ENCODE data around the gene AFMID.

AFMID gene

DNA sequence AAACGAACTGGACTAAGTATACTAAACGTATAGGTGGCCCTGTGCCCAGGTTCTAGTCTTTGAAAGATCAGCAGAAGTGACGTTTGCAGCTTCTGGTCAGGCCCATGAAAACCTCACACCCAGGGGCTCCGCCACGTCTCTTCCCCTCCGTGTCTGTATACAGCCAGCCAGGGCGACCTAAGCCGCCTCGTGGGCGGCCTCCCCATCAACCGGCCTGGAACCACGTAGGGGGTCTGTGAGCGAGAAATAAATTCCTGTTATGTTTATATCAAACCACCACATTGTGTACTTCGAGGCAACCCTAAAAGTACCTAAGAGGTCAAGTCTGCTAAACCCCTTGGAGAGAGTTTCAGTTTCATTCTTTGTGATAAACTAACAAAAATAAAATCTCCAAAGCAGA lies 7.1 kb upstream of the AFMID start:
- no peak for DNase-seq (ENCODE audit: low spot score)

DNA sequence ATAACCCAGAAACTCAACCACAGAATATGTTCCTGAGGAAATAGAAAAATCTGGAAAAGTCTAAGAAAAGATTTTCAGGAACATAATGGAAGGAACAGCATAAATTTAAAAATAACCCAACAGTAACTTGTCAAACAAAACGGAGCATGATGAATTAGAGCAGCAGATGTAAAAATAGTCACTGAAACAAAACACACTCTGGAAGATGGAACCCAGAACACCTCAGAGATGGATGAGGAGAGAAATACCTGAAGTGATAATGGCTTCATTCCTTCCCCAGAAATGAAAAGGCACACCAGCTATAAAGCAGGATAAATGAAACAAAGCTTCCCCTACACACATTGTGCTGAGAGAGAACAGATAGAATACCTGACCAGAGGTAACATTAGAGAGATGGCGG lies 6.7 kb upstream of the AFMID start:
- DNase-seq (ENCODE audit: low spot score) = no peak

DNA sequence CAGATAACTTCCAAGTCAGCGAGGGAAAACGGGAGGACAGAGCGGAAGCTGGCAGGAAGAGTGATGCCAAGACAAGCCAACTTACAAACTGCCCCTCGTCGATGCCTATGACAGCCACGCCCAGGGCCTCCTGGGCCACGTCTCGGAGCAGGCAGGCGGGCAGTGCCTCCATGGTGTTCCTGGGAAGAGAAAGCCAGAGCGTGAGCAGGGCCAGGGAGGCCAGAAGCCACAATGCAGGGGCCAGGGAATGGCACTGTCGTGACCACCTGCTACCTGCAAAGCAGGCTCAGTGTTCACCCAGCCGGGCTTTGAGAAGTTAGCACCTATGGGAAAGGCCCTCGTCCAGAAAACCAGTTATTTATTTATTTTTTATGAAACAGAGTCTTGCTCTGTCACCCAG lies 4.7 kb upstream of the AFMID start:
- no peak for DNase-seq (ENCODE audit: low spot score)

DNA sequence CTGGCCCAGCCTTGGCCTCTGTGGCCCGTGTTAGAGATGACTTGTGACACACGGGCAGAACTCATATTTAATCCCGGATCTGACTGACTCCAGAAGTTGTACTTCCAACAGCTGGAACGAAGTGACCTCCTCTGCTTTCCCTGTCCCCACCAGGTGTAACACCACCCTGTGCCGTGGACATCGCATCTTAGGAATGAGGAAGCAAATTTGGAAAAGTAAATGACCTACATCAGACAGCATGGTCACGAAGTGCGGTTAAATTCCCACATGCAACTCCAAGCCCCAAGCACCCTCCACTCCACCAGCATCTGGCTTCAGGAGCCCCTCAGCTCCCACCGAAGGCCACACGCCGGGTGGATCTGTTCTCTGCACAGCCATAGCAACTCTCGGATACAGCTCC lies 3.2 kb upstream of the AFMID start:
- no peak for DNase-seq (ENCODE audit: low spot score)

DNA sequence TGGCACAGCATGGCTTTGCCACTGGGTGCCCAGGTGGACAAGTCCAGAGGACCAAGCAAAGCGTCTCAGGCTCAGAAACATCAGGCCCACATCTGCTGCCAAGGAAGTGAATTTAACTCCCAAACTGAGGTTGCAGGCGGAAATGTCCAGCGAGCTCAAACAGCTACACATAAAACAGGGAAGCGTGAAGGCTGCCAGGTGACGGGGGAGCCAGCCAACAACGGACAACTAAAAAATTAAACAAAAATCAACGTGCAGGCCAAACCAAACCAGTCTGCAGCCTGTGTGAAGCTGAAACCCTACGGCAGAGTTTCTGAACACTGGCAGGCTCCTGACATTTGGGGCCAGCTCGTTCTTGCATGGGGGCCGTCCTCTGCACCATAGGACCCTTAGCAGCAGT lies 2.8 kb upstream of the AFMID start:
- no peak for DNase-seq (ENCODE audit: low spot score)

DNA sequence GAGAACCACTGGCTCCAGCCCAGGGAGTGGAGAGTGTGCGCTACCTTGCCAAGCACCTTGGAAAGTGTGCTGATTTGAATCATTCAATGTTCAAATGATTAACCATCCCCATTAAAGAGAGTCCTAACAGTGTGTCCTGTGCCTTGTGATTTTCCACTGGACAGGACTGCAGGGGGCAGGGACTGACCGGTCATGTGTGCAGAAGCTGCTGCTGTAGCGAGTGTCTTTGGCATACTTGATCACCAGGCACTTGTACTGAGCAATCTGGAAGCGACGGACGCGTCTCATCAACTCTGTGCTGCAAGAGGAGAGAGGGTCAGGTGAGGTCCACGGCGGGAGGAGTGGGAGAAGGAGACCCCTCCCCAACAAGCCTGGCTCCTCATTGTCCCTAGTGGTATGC lies 2.3 kb upstream of the AFMID start:
- no peak for DNase-seq (ENCODE audit: low spot score)

DNA sequence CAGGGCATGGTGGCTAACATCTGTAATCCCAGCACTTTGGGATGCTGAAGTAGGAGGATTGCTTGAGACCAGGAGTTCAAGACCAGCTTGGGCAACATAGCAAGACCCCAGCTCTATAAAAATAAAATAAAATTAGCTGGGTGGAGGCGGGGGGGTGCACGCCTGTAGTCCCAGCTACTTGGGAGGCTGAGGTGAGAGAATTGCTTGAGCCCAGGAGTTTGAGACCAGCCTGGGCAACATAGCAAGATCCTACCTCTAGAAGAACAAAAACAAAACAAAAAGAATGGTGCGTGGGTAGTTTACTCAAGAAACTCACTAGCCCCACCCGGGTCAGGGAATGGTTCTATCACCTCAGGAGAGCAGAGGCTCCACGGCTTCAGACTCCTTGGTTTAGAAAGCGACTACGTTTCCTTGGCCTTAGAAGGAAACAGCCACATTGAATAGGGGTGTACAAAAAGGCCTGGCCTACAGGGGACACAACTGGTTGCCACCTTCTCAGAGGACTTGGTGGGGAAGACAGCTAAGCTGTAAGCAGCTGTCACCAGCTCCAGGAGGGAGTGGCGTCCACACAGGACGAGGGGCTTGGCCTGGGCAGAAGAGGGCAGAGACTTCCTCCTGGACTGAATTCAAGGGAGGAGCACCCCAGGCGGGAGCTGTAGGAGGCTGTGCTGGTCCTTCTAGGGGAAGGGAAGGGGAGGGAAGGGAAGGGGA lies 1.0 kb upstream of the AFMID start:
- peak; percentile 26 for DNase-seq (ENCODE audit: low spot score)

DNA sequence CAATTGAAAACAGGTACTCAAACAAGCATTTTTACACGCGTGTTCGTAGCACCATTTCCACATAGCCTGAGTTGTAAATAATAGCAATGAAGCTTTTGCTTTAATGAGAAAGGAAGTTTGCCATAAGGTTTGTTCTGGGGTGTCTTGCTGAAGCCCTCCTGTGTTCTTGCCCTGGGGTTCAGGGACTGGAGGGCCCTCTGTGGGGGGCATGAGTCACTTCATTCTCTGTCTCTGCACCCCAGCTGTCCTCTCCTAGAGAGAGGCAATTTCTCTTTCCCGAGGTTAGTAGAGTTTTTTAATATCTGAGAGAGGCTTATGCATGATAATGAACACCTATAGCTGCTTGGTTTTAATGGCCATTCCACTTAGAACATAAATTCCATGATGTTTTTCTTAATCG lies 9.6 kb downstream of the AFMID start:
- no peak for DNase-seq (ENCODE audit: low spot score)

DNA sequence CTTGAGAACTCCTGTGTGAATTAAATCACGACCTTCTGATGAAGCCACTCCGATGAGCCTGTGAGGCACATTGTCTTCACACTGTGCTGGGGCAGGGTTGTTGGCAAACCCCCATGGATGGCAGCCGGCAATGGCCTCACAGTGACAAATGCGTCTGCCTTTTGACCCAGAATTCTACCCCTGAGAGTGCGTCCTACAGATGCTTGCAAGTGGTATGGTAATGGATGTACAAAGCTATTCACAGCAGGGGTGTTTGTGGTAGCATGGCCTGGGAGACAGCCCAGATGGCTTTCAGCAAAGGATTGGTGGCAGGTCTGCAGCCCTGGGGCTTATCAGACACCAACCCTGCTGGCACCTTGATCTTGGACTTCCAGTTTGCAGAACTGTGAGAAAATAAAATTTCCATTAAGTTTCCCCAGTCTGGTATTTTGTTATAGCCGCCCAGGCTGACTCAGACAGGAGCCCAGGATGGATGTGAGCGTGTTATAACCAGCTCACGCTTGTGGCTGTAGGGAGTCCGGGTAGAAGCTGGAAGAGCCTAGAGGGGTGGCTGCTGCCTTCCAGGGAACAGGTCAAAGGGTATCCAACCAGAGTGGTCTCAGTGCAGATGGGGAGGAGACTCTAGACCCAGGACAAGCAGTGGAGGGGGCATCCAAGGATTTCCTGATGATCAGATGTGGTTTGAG lies 10.1 kb downstream of the AFMID start:
- no peak for DNase-seq (ENCODE audit: low spot score)

DNA sequence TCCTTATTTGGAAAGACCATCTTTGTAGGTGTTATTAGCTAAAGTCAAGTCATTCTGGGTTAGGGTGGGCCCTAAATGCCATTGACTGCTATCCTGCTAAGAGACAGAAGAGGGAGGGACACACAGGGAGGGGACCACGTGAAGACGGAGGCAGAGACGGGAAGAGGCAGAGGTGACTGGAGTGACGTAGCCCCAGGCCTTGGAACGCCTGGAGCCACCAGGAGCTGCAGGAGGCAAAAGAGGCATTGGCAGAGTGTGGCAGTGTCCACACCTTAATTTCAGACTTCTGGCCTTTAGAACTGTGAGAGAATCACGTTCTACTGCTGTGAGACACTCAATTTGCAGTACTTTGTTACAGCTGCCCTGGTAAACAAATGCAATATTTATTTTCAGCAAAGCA lies 13.3 kb downstream of the AFMID start:
- DNase-seq (ENCODE audit: low spot score) = no peak

DNA sequence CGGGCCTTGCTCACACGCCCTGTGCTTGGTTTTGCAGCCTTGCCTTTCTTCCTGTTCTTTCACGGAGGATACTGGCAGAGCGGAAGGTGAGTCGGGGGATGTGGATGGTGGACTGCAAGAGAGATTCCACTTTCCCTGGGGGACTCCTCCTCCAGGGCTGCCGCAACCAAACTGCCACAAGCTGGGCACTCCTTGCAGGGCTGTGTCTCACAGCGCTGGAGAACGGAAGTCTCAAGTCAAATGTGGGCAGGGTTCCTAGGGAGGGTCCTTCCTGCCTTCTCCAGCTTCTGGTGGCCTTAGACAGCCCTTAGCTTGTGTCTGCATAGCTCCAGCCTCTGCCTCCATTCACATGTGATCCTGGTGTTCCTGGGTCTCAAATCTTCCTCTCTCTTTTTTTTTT lies 15.5 kb downstream of the AFMID start:
- no peak for DNase-seq (ENCODE audit: low spot score)

DNA sequence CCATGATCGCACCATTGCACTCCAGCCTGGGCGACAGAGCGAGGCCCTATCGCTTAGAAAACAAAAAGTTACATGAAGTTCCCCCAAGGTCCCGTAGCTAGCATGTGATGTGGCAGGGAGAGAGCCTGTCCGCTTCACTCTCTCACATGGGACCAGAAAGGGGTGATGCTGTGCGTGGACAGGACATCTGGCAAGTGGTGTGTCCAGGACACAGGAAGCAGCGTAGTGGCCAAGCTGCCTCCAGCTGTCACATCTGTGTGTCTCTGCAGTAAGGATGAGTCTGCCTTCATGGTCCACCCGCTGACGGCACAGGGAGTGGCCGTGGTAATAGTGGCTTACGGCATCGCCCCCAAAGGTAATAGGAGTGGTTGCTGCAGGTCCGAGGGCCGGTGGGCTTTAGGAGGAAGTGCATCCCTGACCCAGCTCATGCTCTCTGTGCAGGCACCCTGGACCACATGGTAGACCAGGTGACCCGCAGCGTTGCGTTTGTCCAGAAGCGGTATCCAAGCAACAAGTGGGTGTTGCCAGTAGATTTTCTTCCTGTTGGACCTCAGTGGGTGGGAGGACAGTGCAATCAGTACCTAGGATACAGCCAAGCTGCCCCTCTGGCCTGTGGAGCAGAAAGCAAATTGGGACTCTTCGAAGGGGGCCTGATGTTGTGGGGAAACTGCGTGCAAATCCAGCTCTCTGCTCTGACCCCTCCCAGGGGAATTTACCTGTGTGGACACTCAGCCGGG lies 17.4 kb downstream of the AFMID start:
- DNase-seq (ENCODE audit: low spot score) = no peak

DNA sequence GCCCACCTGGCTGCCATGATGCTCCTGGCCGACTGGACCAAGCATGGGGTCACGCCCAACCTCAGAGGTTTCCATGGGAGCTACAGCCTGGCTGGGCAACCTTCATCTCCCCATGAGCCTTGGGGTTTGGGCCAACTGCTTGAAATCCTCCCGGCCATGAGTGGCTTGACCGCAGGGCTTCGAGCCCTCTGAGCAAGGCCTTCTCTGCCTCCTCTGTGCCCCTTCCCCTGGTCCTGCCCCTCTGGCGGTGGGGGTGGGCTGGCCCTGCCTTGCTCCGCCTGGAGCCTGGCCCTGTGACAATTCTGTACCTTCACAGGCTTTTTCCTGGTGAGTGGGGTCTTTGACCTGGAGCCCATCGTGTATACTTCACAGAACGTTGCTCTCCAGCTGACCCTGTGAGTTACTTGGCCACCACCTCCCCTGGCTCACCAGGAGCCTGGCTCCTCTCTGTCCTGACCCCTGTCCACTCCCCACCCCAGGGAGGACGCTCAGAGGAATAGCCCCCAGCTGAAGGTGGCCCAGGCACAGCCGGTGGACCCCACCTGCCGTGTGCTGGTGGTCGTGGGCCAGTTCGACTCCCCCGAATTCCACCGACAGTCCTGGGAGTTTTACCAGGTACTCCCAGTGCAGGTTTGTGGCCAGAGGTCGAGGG lies 18.1 kb downstream of the AFMID start:
- no peak for DNase-seq (ENCODE audit: low spot score)

DNA sequence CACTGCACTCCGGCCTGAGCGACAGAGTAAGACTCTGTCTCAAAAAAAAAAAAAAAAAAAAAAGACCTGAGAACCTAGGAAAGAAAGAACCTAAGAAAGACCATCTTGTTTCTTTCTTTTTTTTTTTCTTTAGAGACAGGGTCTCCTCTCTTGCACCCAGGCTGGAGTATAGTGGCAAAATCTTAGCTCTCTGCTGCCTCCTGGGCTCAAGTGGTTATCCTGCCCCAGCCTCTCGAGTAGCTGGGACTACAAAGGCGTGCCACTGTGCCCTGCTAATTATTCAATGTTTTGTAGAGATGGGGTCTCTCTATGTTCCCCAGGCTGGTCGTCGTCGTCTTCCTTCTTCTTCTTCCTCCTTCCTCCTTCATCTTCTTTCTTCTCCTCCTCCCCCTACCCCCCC lies 19.1 kb downstream of the AFMID start:
- no peak for DNase-seq (ENCODE audit: low spot score)

DNA sequence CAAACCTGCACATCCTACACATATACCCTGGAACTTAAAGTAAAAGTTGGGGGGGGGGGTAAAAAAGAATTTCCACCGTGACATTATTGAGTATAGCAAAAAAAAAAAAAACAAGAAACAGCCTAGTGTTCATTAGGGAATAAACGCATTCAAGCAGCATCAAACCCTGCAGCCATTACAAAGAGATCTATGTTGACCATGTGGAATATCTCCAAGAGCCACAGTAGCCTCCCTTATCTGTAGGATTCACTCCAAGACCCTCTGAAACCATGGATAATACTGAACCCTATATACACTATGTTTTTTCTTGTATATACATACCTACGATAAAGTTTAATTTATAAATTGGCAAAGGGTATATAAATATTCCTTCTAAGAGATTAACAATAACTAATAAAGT lies 21.3 kb downstream of the AFMID start:
- DNase-seq (ENCODE audit: low spot score) = no peak

DNA sequence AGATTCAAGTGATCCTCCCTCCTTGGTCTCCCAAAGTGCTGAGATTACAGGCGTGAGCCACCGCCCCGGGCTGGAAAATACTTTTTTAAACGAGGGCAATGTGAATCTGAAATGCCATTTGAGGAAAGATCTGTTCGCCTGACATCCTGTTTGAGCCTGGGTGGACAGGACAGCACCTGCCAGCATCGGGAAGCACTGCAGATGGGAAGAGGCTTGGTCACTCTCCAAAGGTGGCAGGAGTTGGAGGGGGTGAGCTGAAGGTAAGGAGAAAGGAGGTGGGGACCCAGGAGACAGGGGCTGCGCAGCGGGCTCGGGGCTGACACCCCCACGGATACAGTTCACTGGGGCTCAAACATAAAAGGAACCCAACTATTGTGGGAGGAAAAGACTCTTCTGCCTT lies 22.9 kb downstream of the AFMID start:
- DNase-seq (ENCODE audit: low spot score) = no peak

DNA sequence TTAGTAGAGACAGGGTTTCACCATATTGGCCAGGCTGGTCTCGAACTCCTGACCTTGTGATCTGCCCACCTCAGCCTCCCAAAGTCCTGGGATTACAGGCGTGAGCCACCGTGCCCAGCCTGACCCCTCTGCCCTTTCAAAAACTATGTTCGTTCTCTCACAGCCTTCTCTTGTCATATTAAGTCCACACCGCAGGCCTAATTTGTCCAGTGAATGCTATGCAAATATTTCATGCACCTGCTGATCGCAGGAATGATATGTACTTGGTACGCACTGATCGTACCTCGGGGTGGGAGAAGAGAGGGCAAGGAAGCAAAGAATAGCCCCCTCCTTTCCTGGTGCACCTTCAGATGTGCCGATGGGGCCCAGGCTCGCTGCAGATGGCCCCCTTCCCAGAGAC lies 23.9 kb downstream of the AFMID start:
- no peak for DNase-seq (ENCODE audit: low spot score)

DNA sequence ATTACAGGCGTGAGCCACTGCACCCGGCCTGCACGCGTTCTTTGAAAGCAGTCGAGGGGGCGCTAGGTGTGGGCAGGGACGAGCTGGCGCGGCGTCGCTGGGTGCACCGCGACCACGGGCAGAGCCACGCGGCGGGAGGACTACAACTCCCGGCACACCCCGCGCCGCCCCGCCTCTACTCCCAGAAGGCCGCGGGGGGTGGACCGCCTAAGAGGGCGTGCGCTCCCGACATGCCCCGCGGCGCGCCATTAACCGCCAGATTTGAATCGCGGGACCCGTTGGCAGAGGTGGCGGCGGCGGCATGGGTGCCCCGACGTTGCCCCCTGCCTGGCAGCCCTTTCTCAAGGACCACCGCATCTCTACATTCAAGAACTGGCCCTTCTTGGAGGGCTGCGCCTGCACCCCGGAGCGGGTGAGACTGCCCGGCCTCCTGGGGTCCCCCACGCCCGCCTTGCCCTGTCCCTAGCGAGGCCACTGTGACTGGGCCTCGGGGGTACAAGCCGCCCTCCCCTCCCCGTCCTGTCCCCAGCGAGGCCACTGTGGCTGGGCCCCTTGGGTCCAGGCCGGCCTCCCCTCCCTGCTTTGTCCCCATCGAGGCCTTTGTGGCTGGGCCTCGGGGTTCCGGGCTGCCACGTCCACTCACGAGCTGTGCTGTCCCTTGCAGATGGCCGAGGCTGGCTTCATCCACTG lies 27.0 kb downstream of the AFMID start, which contains the start of gene BIRC5:
BIRC5 (plus strand) TSS at position 238 of the 690 bp plus-strand sequence; CDS start at position 302, 64 bp downstream.
- DNase-seq (ENCODE audit: low spot score) = peak; percentile 96

DNA sequence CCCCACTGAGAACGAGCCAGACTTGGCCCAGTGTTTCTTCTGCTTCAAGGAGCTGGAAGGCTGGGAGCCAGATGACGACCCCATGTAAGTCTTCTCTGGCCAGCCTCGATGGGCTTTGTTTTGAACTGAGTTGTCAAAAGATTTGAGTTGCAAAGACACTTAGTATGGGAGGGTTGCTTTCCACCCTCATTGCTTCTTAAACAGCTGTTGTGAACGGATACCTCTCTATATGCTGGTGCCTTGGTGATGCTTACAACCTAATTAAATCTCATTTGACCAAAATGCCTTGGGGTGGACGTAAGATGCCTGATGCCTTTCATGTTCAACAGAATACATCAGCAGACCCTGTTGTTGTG lies 27.5 kb downstream of the AFMID start:
- no peak for DNase-seq (ENCODE audit: low spot score)

DNA sequence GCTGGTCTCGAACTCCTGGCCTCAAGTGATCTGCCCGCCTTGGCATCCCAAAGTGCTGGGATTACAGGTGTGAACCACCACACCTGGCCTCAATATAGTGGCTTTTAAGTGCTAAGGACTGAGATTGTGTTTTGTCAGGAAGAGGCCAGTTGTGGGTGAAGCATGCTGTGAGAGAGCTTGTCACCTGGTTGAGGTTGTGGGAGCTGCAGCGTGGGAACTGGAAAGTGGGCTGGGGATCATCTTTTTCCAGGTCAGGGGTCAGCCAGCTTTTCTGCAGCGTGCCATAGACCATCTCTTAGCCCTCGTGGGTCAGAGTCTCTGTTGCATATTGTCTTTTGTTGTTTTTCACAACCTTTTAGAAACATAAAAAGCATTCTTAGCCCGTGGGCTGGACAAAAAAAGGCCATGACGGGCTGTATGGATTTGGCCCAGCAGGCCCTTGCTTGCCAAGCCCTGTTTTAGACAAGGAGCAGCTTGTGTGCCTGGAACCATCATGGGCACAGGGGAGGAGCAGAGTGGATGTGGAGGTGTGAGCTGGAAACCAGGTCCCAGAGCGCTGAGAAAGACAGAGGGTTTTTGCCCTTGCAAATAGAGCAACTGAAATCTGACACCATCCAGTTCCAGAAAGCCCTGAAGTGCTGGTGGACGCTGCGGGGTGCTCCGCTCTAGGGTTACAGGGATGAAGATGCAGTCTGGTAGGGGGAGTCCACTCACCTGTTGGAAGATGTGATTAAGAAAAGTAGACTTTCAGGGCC lies 32.4 kb downstream of the AFMID start:
- no peak for DNase-seq (ENCODE audit: low spot score)

DNA sequence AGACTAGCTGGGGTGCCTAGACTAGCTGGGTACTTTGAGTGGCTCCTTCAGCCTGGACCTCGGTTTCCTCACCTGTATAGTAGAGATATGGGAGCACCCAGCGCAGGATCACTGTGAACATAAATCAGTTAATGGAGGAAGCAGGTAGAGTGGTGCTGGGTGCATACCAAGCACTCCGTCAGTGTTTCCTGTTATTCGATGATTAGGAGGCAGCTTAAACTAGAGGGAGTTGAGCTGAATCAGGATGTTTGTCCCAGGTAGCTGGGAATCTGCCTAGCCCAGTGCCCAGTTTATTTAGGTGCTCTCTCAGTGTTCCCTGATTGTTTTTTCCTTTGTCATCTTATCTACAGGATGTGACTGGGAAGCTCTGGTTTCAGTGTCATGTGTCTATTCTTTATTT lies 35.9 kb downstream of the AFMID start:
- no peak for DNase-seq (ENCODE audit: low spot score)

All from germinal center (tissue), 1 donor.